HS-5 (cell line): ENCODE data around the gene IGLON5.

Experiments
- DNase-seq: peaks from one replicate; pipeline ENCODE4 v3.0.0-alpha.2; 2012; ENCODE audit warnings: low read depth

IGLON5 gene

GRCh38 chr19:51364200-51365106, 53.0 kb downstream of the IGLON5 start:
- DNase-seq, result no peak

- DNase-seq, result no peak
Observed at GRCh38 chr19:51365211-51365964, 53.9 kb downstream of the IGLON5 start.

GRCh38 chr19:51365965-51366388, 54.5 kb downstream of the IGLON5 start, which contains the start of gene ETFB:
ETFB (minus strand) TSS chr19:51366388; CDS start chr19:51366326, 62 bp downstream.
- peak; percentile 2 for DNase-seq

- DNase-seq, result peak; percentile 89
Observed at GRCh38 chr19:51366389-51367254, 55.2 kb downstream of the IGLON5 start.

DNA sequence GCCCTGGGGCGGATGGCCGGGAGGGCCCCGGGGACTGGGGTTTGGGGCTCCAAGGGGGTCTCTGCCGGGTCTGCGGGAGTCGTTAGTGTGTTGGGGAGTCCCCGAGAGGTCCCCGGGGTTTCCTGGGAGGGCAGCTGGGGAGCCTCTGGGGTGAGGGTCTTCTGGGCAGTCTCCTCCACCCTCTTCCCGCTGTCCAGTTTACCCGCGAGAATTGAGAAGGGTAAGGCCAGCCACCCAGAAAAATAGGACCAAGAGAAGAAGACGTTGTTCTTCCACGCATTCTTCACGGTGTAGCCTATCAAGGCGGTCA, 55.8 kb downstream of the IGLON5 start:
- no peak for DNase-seq

DNA sequence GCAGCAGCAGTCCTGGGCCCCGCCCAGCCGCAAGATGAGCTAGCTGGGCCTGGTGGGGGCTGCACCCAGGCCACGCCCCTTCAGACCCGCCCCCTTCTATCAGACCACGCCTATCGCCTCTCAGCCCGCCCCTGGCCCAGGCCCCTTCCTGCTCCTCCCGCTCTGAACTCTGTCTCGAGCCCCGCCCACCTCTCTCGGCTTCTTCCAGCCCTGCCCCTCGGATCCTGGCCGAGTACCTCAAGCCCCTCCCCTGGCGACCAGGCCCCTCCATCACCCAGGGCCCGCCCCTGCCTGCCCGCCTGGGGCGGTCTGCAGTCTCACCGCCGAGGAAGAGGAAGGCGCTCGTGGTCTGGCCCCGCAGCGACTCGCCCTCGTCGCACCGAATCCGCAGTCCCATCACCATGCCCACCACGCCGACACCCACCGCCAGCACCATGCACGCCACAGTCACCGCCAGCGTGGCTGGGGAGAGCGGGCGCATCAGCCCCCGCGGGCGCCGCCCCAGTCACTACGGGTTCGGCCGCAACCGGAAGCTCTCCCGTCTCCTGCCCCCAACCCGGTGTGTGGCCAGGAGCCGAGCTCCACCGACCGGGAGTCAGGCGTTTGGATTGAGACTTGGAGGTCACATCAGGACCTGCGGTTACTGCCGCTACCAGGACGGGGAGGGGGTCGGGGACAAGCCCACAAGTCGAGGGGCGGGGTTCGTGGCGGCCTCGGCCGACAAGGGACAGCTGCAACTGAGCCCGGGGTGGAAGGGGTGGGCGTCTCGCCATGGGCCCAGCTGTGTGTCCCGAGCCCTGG, 56.3 kb downstream of the IGLON5 start:
- peak; percentile 93 for DNase-seq

GRCh38 chr19:51368366-51369282, 57.2 kb downstream of the IGLON5 start, which contains the start of gene CLDND2:
CLDND2 (minus strand) TSS chr19:51369003; CDS start chr19:51368577, 426 bp downstream.
- DNase-seq, result no peak

DNA sequence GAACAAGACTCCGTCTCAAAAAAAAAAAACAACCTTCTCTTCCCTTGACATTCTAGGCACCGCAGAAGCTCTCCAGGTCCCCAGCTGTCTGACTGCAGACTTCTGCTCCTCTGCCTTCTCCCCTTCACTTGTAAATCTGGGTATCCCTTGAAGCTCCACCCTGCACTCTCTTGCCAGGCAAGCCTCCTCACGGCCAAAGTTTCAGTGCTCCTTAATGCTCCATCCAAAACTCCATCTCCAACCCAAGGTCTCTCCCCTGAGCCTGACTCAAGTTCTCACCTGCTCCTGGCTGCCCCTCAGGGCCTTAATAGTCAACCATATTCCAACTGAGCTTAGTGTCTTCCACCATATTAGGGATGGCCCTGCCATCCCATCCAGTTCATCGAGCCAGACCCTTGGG, 58.8 kb downstream of the IGLON5 start:
- DNase-seq, result no peak

- no peak for DNase-seq
Observed at GRCh38 chr19:51371186-51371690, 59.8 kb downstream of the IGLON5 start.

DNA sequence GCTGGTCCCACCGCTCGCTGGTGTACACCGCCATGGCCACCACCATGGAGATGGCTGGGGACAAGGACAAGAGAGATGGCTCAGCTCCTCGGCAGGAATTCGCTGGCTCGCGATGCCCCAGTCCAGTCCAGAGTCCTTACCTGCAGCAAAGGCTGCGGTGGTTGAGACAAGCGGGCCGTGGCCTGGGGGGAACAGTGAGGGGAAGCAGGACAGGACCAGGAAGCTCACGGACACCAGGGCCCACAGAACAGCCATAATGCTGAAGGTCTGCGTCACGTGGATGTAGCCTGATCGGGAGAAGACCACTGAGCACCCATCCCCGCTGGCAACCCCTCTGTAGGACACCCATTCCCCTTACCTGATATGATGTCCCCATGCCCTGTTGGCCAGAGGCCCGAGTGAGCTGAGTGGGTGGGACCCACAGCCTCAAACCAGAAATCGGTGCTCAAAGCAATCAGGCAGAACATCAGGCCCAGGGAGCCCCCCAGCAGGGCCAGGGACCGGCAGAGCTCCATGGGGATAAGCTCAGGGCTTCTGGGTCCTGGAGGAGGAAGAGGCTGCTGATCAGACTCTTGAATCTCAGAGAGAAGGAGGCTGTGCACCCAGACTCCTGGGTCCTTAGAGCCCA, 60.7 kb downstream of the IGLON5 start:
- DNase-seq, result no peak

GRCh38 chr19:51372649-51373504, 61.4 kb downstream of the IGLON5 start, which contains the start of gene NKG7:
NKG7 (minus strand) TSS chr19:51372654; CDS start chr19:51372535, 119 bp downstream.
- no peak for DNase-seq

DNA sequence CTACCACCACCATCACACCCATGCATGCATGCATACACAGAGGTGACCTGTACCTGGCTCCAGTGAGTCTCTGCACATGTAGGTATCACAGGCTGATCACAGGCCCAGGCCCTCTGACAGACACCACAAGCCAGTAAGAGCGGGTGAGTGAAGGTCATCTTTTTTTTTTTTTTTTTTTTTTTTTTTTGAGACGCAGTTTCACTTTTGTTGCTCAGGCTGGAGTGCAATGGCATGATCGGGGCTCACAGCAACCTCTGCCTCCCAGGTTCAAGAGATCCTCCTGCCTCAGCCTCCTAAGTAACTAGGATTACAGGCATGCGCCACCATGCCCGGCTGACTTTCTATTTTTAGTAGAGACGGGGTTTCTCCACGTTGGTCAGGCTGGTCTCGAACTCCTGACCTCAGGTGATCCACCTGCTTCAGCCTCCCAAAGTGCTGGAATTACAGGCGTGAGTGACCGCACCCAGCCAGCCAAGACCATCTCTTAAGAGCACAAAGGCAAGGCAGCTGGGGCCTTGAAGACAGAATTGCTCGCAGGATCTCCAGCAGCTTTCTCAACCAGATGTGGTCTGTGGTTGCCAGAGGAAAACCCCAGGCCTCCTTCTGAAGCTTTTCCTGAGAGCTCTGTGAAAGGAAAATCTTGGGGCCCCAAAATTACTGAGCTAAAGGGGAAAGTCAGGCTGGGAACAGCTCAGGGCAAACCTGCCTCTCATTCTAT, 64.2 kb downstream of the IGLON5 start:
- no peak for DNase-seq

- DNase-seq, result no peak
Observed at GRCh38 chr19:51377422-51377821, 66.0 kb downstream of the IGLON5 start.

GRCh38 chr19:51380379-51380778, 68.9 kb downstream of the IGLON5 start:
- no peak for DNase-seq
